HG02981 (cell line): ENCODE data around the gene DTNA.
A peak's percentile ranks its signal among the peaks of the same experiment; 100 is the strongest.

ENCODE experiments used
- ATAC-seq: cut with Tn5 transposase; IDR thresholded peaks from one replicate; pipeline ENCODE4 v1.9.1; 2021; ENCODE audit warnings: mild to moderate bottlenecking, moderate library complexity; ENCODE audit not compliant: unreplicated experiment

DTNA gene

DNA sequence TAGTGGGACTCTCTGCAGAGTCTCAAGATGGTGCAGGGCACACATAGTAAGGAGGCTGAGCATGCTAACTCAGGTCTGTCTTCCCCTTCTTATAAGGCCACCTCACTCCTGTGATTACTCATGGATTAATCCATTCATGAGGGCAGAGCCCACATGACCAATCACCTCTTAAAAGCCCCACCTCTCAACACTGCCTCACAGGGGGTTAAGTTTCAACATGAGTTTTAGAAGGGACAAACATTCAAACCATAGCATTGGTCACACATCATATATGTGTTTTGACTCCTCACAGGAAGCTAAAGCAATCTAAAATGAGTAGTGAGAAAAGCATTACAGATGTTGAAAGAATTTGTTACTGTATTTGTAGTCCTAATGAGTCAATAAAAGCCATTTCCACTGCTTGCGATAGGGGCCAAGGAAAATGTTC, 57.5 kb downstream of the DTNA start:
- no peak for ATAC-seq

DNA sequence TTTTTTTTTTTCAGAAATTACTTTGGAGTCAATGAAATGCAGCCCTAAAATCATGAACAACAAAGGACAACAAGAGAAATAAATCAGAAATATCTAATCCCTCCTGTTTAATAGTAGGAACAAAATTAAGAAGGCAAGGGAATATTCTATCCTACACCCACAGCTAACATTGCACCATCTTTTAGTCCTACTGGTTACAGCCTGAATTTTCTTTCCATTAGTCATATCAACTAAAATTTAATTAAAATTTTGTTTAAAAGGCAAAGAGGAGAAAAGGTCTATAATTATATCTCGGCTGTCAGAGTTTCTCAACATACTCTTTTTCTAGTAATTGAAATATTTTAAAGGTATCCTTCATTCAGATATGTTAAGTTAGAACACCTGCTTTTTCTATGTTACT, 61.9 kb downstream of the DTNA start:
- ATAC-seq: no peak

- no peak for ATAC-seq
Observed at GRCh38 chr18:34772887-34773286, 62.8 kb downstream of the DTNA start.

DNA sequence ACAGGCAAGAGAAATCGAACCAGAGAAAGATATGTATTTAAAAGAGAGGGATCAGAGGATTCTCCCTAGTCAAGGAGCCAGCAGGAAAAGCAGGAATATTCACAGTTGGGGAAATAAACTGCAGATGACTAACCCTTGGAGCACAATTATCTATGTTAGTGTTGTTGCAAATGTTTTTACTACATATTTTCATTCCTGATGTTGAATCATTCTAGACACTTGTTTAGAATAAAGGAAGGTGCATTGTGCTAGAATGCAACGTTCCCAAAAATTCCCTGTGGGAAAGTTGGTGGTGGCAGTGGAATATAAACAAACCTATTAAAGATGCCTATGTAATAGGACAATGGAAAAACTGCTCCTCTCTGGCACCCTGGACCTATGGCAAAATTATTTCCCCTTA, 63.3 kb downstream of the DTNA start:
- ATAC-seq: no peak

GRCh38 chr18:34773961-34774766, 64.1 kb downstream of the DTNA start:
- ATAC-seq: no peak

- no peak for ATAC-seq
Observed at GRCh38 chr18:34775461-34775860, 65.4 kb downstream of the DTNA start.

DNA sequence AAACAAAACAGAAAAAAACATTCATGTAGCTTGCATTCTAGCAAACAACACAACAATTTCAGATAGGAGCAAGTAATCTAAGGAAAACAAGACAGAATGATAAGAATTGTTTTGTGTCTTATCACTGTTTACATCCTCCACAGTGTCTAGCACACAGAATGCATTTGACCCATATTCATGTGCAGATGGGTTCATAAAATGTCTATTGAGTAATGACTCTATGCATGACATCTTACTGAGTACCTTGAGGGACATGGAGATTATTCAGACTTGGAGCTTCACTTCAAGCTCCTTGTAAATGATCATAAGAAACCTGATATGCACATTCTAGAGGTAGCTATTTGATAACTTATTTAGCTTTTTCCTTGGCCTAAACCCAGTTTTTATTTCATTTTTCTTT, 69.0 kb downstream of the DTNA start:
- no peak for ATAC-seq

- no peak for ATAC-seq
Observed at GRCh38 chr18:34780856-34781255, 70.8 kb downstream of the DTNA start.

DNA sequence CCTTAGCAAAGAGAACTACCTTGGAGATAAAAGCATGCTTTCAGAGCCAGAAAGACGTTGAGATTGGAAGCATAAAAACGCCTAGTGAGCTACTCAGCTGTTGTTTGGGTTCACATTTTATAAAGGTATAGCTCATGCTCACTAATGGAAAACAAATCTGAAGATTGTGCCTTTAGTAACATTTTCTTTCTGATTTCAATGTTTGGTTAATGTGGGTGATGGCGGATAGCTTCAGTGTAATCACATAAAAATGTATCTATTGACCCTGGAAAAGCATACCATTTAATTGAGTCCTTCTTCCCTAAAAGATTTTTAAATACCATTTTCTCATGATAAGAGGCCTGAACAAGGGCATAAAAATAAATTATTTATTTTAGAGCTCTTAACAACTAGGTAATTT, 73.4 kb downstream of the DTNA start:
- ATAC-seq: no peak

GRCh38 chr18:34786162-34786741, 76.2 kb downstream of the DTNA start:
- ATAC-seq: no peak

- ATAC-seq: peak; percentile 77
Observed at GRCh38 chr18:34787931-34788532, 77.9 kb downstream of the DTNA start.

DNA sequence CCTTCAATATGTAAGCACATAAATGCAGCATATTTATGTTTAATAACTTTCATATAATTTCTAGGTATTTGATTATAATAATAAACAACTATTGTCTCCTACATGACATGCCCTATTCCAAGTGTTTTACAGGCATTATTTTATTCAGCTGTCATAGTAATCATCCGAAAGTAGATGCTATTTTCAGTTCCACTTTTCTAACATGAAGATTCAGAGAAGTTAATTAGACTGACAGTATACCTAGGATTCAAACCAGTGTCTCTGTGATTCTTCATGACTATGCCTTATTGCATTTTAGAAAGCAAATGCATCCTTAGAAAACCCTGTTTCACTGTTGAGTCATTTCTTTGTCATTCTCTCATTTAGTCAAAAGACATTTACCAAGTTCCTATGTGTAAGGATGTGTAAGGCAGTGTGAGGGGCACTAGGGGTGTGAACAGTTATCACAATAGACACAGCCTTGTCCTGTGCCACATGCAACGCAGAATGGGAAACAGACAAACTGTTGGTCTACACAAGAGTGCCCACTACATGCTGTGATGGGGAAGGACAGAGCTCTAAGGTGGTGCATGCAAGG, 79.8 kb downstream of the DTNA start:
- no peak for ATAC-seq

DNA sequence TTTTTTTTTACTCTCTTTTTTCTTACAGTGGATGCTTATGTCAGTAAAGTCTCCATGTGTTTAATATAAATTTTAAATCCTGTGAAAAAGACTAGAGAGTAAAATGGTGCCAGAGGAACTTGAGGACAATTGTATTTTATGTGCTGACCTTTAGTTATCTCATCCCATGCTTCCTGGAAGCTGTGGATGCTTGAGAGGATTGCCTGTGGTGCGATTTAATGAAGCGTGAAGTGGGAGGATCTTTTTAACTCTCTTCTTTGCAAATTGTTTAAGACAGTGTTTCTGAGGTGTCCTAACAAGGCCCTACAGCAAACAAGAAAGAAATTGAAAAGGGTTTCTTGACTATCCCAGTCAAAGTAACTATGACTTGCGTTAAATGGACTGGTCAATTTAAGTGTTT, 84.2 kb downstream of the DTNA start:
- ATAC-seq: no peak

DNA sequence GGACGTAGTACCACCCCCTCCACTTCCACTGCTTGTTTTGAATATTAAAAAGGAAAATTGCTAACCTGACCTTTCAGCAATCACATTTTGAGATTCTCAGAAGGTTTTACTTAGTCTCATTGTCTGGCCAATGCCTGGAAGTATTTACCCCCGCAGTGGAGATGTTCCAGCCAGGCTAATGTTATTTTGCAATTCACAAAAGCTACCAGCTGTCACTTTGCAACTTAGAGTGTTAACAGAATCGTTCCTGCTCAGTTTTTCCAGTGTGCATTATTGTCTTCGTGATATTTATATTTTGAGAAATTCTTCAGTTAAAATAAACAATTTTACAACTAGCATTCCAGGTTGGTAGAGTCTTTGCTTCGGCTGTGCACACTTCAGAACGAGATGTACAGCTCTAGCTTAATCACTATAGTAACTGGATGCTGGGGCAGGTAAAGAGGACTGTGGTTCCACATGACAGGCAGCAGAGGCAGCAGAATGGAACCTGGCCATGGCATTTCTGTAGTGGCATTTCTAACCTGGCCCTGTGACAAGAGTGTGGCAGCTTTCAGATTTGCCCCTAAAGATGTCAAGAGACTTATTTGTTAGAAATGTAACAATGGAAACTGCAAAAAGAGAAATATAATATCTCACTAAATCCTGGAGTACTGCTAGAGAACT, 85.1 kb downstream of the DTNA start:
- no peak for ATAC-seq

- no peak for ATAC-seq
Observed at GRCh38 chr18:34796035-34796657, 86.0 kb downstream of the DTNA start.

DNA sequence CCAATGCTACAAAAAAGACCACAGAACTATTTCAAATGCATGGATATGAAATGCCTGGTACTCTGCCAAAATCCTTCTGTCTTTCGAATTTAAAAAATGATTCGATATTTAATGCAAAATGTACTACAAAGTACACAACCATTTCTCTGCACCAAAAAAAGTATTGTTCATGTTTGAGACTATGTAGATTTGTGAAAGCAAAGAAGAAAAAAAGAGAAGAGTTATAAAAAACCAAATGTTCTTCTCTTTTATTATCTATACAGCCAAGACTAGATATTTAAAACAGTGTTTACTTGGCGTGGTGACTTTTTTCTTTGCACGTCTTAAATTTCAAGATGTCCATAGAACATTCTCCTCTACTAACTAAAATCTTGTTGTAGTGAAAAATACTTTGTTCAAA, 89.2 kb downstream of the DTNA start:
- no peak for ATAC-seq

GRCh38 chr18:34800381-34800780, 90.3 kb downstream of the DTNA start:
- ATAC-seq: no peak

- no peak for ATAC-seq
Observed at GRCh38 chr18:34801774-34802173, 91.7 kb downstream of the DTNA start.

DNA sequence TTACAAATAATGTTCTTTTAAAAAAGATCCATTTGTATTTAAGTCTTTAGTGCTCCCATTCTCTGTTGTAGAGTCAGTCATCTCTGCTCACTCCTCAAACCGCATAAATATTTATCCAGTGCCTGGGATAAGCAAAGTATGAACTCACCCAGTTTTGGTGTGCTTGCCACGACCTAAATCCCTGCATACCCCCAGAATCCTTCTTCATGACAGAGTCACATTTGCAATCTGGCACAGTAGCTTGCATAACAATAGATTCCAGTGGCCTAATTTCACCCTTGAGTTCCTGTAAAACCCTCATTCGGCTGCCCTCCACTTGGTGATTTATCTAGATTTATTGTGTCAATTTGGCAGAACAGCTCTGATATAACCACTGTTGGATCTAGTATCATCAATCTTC, 92.9 kb downstream of the DTNA start:
- no peak for ATAC-seq

- no peak for ATAC-seq
Observed at GRCh38 chr18:34803877-34804400, 93.8 kb downstream of the DTNA start.
